ENCODE data around the gene DMGDH. TPM values are rescaled to one million over a fixed set of nuclear protein-coding genes. Genes with fewer than 3 reads are reported as not detected.

DMGDH gene
- total and polyA plus RNA-seq, 2 of the 4 experiments (the other 2 are of a cell fraction): 0.18 TPM; not detected in 1

DNA sequence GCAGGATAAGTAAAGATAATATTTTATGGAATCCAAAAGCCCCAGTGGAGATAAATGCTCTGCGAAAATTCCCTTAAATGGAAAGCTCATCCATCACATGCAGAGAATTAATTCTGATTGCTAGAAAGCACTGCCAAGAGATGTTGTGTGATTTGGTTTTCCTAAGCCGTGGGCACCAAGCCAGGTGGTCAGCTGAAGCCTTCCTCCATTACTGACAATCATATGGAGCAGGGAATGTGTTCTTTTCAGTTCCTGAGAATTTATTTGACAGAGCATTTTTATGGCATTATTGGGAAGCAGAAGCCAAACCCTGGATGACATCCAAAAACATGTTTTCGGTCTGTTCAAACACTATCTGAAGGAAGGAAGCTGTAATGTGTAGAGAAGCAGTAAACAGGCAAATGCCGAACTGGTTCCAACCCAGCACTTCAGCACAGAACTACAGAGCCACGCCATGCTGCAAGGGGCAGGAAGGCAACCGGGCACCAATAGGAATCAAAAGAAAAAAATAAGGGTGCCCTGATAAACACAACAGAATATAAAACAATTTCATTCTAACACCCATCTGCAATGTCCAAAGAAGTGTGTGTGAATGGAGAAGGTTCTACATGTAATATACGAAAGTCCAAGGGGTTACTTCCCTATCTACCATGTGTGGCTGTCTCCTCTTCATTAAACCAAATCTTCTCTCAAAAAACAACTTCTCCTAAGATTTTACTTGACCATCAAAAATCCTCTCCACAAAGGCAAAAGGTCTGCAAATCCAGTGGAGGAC lies 96.6 kb downstream of the DMGDH start:
- Histone ChIP-seq H4K8ac (ENCODE audit: low read depth in 2 of 2, low read length in 2 of 2) (peak overlapping the region in 1 of 2 experiments; percentile 47; a peak in 2 of 4 replicates), H3K4ac (ENCODE audit: low read depth, low read length) (peak overlapping the region; percentile 26; the same call in 1 of the 2 replicates), H3K9ac (ENCODE audit: low read depth, low read length) (peak overlapping the region; percentile 17; the same call in 1 of the 2 replicates), H3K4me1 (ENCODE audit: control insufficient read depth, insufficient read depth, low read length) (peaks cover 25% of the 10 kb centered on the region), H3K9me3 (ENCODE audit: control insufficient read depth, insufficient read depth, low read length) (no peaks in the 10 kb centered on the region), H3K9me1 (ENCODE audit: insufficient read depth, low read length) (peaks cover 14% of the 10 kb centered on the region; the same call in 1 of the 2 replicates), H3K18ac (ENCODE audit: low read depth, low read length) (peak overlapping the region; percentile 50), H2AFZ (replicated peaks; ENCODE audit: low read length, poor library complexity) (no peak overlapping the region), H3K4me2 (ENCODE audit: low read depth, low read length) (peak overlapping the region; percentile 80), H3K14ac (replicated peaks; ENCODE audit: low read depth, low read length) (0 out of 2 replicates have a peak overlapping the region, but pooled peaks have one; percentile 29), H3K36me3 (ENCODE audit: control insufficient read depth, insufficient read depth, low read length) (no peaks in the 10 kb centered on the region), H2BK20ac (ENCODE audit: low read depth, low read length) (peak overlapping the region; percentile 13; the same call in 1 of the 2 replicates), H2BK120ac (ENCODE audit: low read depth, low read length) (peak overlapping the region; percentile 43; the same call in 1 of the 2 replicates), H2BK5ac (ENCODE audit: low read depth, low read length, poor library complexity, severe bottlenecking) (no peak overlapping the region), H2AK9ac (replicated peaks; ENCODE audit: low read depth, low read length, poor library complexity) (no peak overlapping the region), H3K56ac (ENCODE audit: extremely low read depth, insufficient read depth, low read length) (no peak overlapping the region), H4K20me1 (ENCODE audit: insufficient read depth, low read length) (no peaks in the 10 kb centered on the region), H2BK15ac (ENCODE audit: low read depth, low read length) (no peak overlapping the region), H3K4me3 (ENCODE audit: insufficient read depth, low read depth, low read length) (no peak overlapping the region), H3K27ac (ENCODE audit: insufficient read depth, low read length) (peak overlapping the region; percentile 53; the same call in 1 of the 2 replicates), H3K27me3 (ENCODE audit: control insufficient read depth, insufficient read depth, low read length) (no peaks in the 10 kb centered on the region), H4K91ac (ENCODE audit: insufficient read depth, low read depth, low read length) (no peak overlapping the region), H3K23ac (ENCODE audit: low read depth, low read length) (0 out of 2 replicates have a peak overlapping the region, but pooled peaks have one; percentile 25), H2AK5ac (ENCODE audit: low read depth, low read length) (no peak overlapping the region), H3K79me1 (ENCODE audit: low read depth in 1 of 2, low read length in 2 of 2) (peaks cover 17 to 26% of the 10 kb centered on the region in 2 experiments; a peak in 3 of 4 replicates), H4K5ac (ENCODE audit: low read depth, low read length) (no peak overlapping the region; the same call in 1 of the 2 replicates)
- DNase-seq (peak; percentile 67), ATAC-seq (ENCODE audit: low read depth) (peak; percentile 79)
- intact Hi-C loops (cut with micrococcal nuclease): no loop called here
- dilution Hi-C loops (cut with HindIII; ENCODE audit: low sequenced_read_pairs, unreplicated experiment): no loop called here
- in situ Hi-C loops (cut with MboI; ENCODE audit: low sequenced_read_pairs): loop anchor here (25.0 kb wide), 1 partner anchor 661 kb away; no protein-coding TSS in a partner anchor
- WGBS, 2 experiments (ENCODE audit: extremely low coverage in 2 of 2, insufficient read length in 1 of 2): no CpG with 5 or more reads among the region's 7 CpGs
- CTCF ChIA-PET: interaction anchor here (0.6 to 0.8 kb wide), 3 partner anchors 11 to 148 kb away, joined by 3 to 5 read pairs (median 4); no protein-coding TSS in a partner anchor
- POLR2A ChIA-PET (ENCODE audit: unreplicated experiment): interaction anchor here (0.6 kb wide), 1 partner anchor 12 kb away, joined by 3 read pairs; no protein-coding TSS in a partner anchor
- no TSS peak for BruUV-seq (replicated peaks)
- TF ChIP-seq CTCF (conservative IDR thresholded peaks at IDR 0.05; ENCODE audit: low read depth, low read length): no peak
- TF ChIP-seq MAZ (IDR thresholded peaks at IDR 0.05; ENCODE audit: borderline replicate concordance, low read depth, low read length): no peak
- no peak for TF ChIP-seq RCOR1 (IDR thresholded peaks at IDR 0.05; ENCODE audit: insufficient replicate concordance, low read length)
- TF ChIP-seq USF2 (IDR thresholded peaks at IDR 0.05; ENCODE audit: low read depth, low read length): no peak
- TF ChIP-seq POLR2A (IDR thresholded peaks at IDR 0.05; ENCODE audit: low read depth, low read length): no peak
- no peak for TF ChIP-seq RAD21 (IDR thresholded peaks at IDR 0.05; ENCODE audit: low read length)
- TF ChIP-seq BHLHE40 (IDR thresholded peaks at IDR 0.05; ENCODE audit: low read depth, low read length): no peak
- TF ChIP-seq FOS (IDR thresholded peaks at IDR 0.05; ENCODE audit: low read depth, low read length): no peak
- TF ChIP-seq, protein P1, sequence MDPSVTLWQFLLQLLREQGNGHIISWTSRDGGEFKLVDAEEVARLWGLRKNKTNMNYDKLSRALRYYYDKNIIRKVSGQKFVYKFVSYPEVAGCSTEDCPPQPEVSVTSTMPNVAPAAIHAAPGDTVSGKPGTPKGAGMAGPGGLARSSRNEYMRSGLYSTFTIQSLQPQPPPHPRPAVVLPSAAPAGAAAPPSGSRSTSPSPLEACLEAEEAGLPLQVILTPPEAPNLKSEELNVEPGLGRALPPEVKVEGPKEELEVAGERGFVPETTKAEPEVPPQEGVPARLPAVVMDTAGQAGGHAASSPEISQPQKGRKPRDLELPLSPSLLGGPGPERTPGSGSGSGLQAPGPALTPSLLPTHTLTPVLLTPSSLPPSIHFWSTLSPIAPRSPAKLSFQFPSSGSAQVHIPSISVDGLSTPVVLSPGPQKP (IDR thresholded peaks at IDR 0.05; ENCODE audit: borderline replicate concordance, low read depth, low read length): no peak
- TF ChIP-seq RFX5 (IDR thresholded peaks at IDR 0.05; ENCODE audit: low read depth, low read length): no peak
- TF ChIP-seq NFE2L2 (IDR thresholded peaks at IDR 0.05; ENCODE audit: low read depth, low read length): no peak
- no peak for TF ChIP-seq CEBPB (IDR thresholded peaks at IDR 0.05; ENCODE audit: low read depth, low read length)
- TF ChIP-seq MXI1 (IDR thresholded peaks at IDR 0.05; ENCODE audit: borderline replicate concordance, low read depth, low read length): no peak
